Peyer's patch (tissue), 4 donors: ENCODE data around the gene REV3L.

ENCODE experiments used
- POLR2A ChIP-seq, 2 donors: fragments of 450-650 bp; IDR thresholded peaks; one replicate each; pipeline ENCODE4 v1.5.1; 2017; ENCODE audit warnings: antibody characterized with exemption in 2 of 2, mild to moderate bottlenecking in 2 of 2, moderate library complexity in 2 of 2
- TF ChIP-seq, protein P1 (sequence below), 6 experiments: fragments of 450-650 bp in 4 of 6; fragments of 200-600 bp in 2 of 6; sonication (generic) in 1 of 6; IDR thresholded peaks; one replicate each; pipeline ENCODE4 v1.5.1; 2017 to 2019; ENCODE audit warnings: antibody characterized with exemption in 6 of 6, mild to moderate bottlenecking in 3 of 6, moderate library complexity in 1 of 6

DNA sequence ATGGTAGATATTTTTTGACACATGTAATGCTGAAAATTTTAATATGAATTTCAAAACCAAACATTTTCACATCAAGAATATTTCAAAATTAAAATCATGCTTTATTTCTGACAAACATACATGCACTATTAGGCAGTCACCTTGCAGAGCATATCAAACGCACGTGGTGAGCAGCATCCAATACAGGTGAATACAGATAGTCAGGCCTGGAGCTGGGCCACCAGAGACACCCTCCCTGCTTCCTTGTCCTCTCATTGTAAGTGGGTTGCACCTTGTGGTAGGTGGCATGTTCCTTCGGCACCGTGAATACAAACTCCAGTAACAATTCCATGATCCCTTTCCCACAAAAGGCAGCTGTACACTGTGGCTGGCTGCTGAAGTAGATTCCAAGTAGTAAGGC lies 8.9 kb downstream of the REV3L start:
- TF ChIP-seq, protein P1, sequence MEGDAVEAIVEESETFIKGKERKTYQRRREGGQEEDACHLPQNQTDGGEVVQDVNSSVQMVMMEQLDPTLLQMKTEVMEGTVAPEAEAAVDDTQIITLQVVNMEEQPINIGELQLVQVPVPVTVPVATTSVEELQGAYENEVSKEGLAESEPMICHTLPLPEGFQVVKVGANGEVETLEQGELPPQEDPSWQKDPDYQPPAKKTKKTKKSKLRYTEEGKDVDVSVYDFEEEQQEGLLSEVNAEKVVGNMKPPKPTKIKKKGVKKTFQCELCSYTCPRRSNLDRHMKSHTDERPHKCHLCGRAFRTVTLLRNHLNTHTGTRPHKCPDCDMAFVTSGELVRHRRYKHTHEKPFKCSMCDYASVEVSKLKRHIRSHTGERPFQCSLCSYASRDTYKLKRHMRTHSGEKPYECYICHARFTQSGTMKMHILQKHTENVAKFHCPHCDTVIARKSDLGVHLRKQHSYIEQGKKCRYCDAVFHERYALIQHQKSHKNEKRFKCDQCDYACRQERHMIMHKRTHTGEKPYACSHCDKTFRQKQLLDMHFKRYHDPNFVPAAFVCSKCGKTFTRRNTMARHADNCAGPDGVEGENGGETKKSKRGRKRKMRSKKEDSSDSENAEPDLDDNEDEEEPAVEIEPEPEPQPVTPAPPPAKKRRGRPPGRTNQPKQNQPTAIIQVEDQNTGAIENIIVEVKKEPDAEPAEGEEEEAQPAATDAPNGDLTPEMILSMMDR (IDR thresholded peaks at IDR 0.05), result no peak
- TF ChIP-seq POLR2A (IDR thresholded peaks at IDR 0.05), result no peak
